Lung (tissue), 12 donors: ENCODE measurements around the gene COL4A6. TPM values are rescaled to one million over a fixed set of nuclear protein-coding genes. Genes with fewer than 3 reads are reported as not detected.

ENCODE experiments used
- ATAC-seq: fragments of 200-7000 bp; cut with Tn5 transposase; one replicate; pipeline ENCODE4 v1.9.1; 2020; ENCODE audit warnings: moderate number of reproducible peaks; ENCODE audit not compliant: insufficient read depth, low FRiP score
- DNase-seq, 3 donors: peaks; one replicate each; pipeline ENCODE4 v3.0.0-alpha.2; 2013 to 2017
- H3K27ac ChIP-seq, 2 donors: one replicate each; pipeline ENCODE4 v1.5.1; 2013; ENCODE audit warnings: mild to moderate bottlenecking in 2 of 2, moderate library complexity in 2 of 2, control low read depth in 1 of 2, inconsistent platforms in 1 of 2, low read depth in 1 of 2, low read length in 1 of 2
- H3K27me3 ChIP-seq, 3 donors: one replicate each; pipeline ENCODE4 v1.5.1; 2013; ENCODE audit warnings: low read length in 2 of 3; ENCODE audit not compliant: control insufficient read depth in 3 of 3, insufficient read depth in 3 of 3
- H3K36me3 ChIP-seq, 4 donors: one replicate each; pipeline ENCODE4 v1.5.1; 2013; ENCODE audit warnings: low read length in 4 of 4, mild to moderate bottlenecking in 1 of 4, moderate library complexity in 1 of 4; ENCODE audit not compliant: control insufficient read depth in 4 of 4, insufficient read depth in 4 of 4
- H3K4me1 ChIP-seq, 5 donors: one replicate each; pipeline ENCODE4 v1.5.1; 2013; ENCODE audit warnings: low read length in 5 of 5, mild to moderate bottlenecking in 2 of 5, moderate library complexity in 1 of 5; ENCODE audit not compliant: control insufficient read depth in 5 of 5, insufficient read depth in 5 of 5
- H3K4me3 ChIP-seq: one replicate; pipeline ENCODE4 v1.5.1; 2013; ENCODE audit warnings: mild to moderate bottlenecking, control low read depth, moderate library complexity
- H3K9ac ChIP-seq, 2 donors: one replicate each; pipeline ENCODE4 v1.5.1; 2013; ENCODE audit warnings: low read length in 2 of 2, control low read depth in 1 of 2; ENCODE audit not compliant: insufficient read depth in 1 of 2
- H3K9me3 ChIP-seq, 4 donors: one replicate each; pipeline ENCODE4 v1.5.1; 2013; ENCODE audit warnings: low read length in 3 of 4, mild to moderate bottlenecking in 1 of 4, moderate library complexity in 1 of 4; ENCODE audit not compliant: control insufficient read depth in 4 of 4, insufficient read depth in 3 of 4
- WGBS, 2 donors: extraction: QIAGEN DNeasy Blood & Tissue Kit; methylation state at CpG; one replicate each; pipeline ENCODE4 v1.1.7; 2013; 5-methylcytosine and 5-hydroxymethylcytosine counted together
- polyA plus RNA-seq, 2 donors: library from polyadenylated mRNA; stranded (reverse); fragments of 200-250 nt; gene quantifications; one replicate each; pipeline ENCODE4 v1.2.1, GENCODE V29; 2013
- total RNA-seq, 2 donors: library from RNA; depleted of rRNA in 1 of 2; stranded (reverse); fragments of >200 nt in 1 of 2; gene quantifications; one replicate each; pipeline ENCODE4 v1.2.1, GENCODE V29; 2014 to 2021
- TF ChIP-seq, protein P1 (sequence below): IDR thresholded peaks from 2 replicates; pipeline ENCODE4 v1.5.1; 2012; ENCODE audit warnings: mild to moderate bottlenecking; ENCODE audit errors: control extremely low read depth, extremely low read depth
- donor health status: control.
- donor health status: control.
- donor health status: Bipolar disorder and iron deficiency.
- donor health status: healthy.
- donor health status: DM: yes; HTN: yes; CAD: no.

Gene COL4A6
- total and polyA plus RNA-seq, 4 donors: 0.57 to 16.7 (median 1.6) TPM

DNA sequence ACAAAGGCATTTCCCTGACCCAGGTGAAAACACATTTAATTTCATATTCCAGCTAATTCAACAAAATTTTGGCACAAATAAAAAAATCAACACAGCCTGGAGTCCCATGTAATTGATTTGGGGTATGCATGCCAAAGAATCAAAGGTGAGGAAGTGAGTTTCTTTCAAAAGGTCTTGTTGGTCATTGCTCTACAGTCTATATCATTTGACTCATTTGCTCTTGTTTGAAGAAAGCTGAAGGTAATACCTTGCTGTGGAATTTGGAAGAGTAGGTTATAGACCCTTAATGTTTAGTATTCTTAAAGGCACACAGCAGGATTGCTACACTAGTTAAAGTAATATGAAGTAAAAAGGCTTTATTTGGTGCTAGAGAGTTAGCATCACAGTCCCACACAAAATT, 25.4 kb downstream of the COL4A6 start:
- TF ChIP-seq, protein P1, sequence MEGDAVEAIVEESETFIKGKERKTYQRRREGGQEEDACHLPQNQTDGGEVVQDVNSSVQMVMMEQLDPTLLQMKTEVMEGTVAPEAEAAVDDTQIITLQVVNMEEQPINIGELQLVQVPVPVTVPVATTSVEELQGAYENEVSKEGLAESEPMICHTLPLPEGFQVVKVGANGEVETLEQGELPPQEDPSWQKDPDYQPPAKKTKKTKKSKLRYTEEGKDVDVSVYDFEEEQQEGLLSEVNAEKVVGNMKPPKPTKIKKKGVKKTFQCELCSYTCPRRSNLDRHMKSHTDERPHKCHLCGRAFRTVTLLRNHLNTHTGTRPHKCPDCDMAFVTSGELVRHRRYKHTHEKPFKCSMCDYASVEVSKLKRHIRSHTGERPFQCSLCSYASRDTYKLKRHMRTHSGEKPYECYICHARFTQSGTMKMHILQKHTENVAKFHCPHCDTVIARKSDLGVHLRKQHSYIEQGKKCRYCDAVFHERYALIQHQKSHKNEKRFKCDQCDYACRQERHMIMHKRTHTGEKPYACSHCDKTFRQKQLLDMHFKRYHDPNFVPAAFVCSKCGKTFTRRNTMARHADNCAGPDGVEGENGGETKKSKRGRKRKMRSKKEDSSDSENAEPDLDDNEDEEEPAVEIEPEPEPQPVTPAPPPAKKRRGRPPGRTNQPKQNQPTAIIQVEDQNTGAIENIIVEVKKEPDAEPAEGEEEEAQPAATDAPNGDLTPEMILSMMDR: no peak
- no peaks in the 10 kb centered on the region for H3K4me1 ChIP-seq
- no peak for DNase-seq
- H3K4me3 ChIP-seq: no peak overlapping the region
- no peaks in the 10 kb centered on the region for H3K9me3 ChIP-seq
- H3K36me3 ChIP-seq: no peaks in the 10 kb centered on the region
- peaks cover 7 to 31% (median 7%) of the 10 kb centered on the region in 3 donors for H3K27me3 ChIP-seq
- no peak overlapping the region for H3K27ac ChIP-seq
- ATAC-seq: no peak
- H3K9ac ChIP-seq: no peak overlapping the region

DNA sequence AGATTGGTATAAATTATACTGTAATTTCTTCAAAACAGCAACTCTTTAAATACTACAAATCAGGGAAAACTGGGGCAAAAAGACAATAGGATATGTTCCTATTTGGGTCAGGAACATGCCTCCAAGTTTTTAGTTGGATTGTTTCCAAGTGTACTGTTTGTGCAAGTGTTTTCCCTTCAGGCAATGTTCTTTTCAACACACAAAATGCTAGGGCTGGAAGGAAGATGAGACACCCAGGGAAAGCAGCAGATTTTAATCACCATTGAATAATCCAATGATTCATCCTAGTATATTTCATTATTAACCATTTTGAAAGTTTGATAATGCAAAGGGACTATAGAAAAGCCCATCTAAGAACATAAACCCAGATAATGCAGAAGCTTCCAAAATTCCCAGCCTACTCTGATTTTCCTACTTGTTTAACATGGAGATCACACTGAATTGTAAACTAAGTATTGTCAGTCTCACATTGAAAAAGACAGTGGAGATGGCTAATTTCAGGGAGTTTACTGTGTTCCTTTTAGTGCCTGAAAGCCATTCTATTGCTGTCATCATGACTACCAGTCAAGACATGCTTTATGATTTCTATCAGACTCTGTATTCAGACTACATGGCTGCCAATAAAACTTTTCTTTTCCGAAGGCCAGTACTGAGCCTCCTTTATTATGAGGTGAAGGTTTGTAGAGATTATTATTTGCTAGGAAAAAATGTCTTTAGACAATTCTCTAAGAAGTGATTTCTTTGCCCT, 38.6 kb downstream of the COL4A6 start:
- Histone ChIP-seq H3K4me3 (no peak overlapping the region), H3K9me3 (no peaks in the 10 kb centered on the region), H3K27ac (no peak overlapping the region), H3K36me3 (no peaks in the 10 kb centered on the region), H3K9ac (no peak overlapping the region), H3K4me1 (no peaks in the 10 kb centered on the region), H3K27me3 (peaks cover 5 to 52% (median 17%) of the 10 kb centered on the region in 3 donors)
- peak in 1 of 3 donors; percentile 9 for DNase-seq
- 80 to 86% methylated on average over 1 of the region's 1 CpG for WGBS, 2 donors
- ATAC-seq: no peak
- TF ChIP-seq, protein P1: no peak

DNA sequence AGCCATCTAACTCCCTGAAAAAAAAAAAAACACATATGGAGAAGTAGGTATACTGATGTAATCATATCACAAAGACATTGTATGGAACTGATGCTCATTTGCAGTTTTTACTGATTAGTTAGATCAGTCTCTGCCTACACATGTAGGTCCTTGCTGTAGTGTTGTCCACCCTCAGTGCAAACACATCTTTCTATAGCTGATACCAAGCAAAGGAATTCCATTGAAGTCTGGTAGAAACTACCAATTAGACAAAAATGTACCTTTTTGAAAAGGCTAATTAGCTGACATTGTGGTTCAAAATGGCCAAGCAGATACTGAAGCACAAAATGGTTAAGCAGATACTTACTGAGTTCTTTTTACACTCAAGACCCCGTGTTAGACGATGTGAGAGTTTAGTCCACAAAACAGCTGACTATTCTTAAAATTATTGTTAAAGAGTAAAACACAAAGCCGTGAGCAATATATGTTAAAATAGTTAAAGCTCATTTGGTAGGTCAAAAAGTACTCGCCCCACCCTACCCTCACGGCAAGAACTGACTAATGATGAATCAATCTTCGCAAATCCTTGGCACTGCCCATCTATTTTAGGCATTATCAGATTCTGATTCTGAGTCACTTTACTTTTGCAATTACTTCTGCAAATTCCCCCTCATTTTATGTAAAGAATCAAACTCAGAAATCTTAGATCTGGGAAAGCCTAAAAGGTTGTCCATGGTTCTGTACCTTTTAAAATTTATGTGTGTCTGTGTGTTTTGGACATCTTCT, 40.4 kb downstream of the COL4A6 start:
- ATAC-seq: no peak
- Histone ChIP-seq H3K27me3 (peaks cover 5 to 40% (median 17%) of the 10 kb centered on the region in 3 donors), H3K9ac (no peak overlapping the region), H3K9me3 (no peaks in the 10 kb centered on the region), H3K4me1 (no peaks in the 10 kb centered on the region), H3K36me3 (no peaks in the 10 kb centered on the region), H3K27ac (no peak overlapping the region), H3K4me3 (no peak overlapping the region)
- TF ChIP-seq, protein P1: no peak
- 73 to 93% methylated on average over 6 of the region's 6 CpGs for WGBS, 2 donors
- no peak for DNase-seq
